ENCODE data around the gene PXK.
"Not testable (repeated sequence)": the region's sequence is repeated elsewhere in the genome, so short reads cannot be mapped to it uniquely, and the experiment has no call there.

Gene PXK

DNA sequence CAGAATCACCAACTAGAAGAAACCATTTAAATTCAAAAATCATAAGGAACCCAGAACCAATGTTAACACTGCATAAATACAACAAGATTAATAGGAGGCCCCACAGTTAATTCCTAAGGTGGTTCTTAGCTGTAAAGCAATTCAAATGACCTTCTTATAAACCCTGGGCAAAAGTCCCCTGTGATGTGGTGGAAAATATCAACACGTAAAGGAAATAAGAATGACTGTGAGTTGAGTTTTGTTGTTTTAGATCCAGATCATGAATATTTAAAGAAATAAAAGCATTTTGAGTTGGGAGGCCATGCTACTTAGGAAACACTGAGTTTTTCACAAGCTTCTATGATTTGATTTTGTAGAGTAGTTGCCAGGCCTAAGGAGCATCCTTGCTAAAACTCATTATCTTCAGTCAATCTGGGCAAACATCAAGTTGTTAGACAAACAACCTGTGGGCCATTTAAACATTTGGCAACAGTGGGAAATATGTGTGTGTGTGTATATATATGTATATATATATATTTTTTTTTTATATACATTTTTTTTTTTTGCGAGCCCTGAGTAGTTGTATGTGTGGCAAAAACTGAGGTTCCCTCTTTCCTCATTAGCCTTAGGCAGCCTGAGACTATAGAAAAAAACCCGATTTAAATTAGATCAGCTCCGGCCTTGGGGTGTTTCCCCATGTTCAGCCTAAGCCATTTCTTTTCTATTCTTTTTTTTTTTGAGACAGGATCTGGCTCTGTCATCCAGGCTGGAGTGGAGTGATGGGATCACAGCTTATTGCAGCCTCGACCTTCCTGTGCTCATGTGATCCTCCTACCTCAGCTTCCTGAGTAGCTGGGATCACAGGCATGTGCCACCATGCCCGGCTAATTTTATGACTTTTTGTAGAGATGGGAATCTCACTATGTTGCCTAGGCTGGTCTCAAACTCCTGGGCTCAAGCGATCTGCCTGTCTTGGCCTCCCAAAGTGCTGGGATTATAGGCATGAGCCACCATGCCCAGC is 8.0 kb upstream of the PXK start:
- no peak for DNase-seq

DNA sequence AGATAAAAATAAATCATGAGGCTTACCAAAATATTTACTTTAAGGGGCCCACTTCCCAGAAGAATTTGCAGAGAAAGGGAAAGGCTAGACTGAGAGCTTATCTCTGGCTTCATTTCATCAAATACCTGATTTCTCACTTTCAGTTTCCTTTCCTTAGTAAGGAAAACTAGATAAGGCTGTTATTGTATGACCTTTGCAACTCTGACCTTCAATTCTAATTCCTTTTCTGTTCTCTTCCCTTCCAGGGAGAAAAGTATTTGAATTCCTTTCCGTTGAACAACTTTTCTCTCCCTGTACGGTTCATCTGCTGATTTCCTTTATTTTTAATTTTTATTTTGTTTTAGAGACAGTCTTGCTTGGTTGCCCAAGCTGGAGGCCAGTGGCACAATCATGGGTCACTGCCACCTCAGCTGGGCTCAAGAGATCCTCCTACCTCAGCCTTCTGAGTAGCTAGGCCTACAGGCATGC is 7.1 kb upstream of the PXK start:
- DNase-seq, result no peak

DNA sequence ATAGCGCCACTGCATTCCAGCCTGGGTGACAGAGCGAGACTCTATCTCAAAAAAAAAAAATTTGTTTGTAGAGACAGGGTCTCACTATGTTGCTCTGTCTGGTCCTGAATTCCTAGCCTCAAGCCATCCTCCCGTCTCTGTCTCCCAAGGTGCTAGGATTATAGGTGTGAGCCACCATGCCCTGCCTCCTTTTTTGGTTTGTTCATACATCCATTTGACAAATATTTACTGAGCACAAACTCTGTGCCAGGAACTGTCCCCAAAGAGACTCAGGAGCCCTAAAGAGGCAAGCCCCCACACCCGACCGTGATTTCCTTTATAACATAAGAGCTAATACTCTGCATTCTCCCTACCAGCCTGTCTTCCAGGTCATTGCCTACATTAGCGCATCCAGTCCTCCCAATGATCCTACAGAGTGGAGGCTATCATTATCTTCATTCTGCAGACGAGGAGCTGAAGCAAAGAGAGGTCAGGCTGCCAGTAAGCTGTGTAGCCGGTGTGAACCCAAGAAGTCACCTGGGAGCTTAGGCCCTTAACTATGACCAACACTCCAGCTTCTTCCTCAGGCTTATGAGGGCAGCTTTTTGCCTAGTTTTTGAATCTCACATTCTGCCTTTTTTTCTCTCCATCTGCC is 6.3 kb upstream of the PXK start:
- DNase-seq, result no peak

DNA sequence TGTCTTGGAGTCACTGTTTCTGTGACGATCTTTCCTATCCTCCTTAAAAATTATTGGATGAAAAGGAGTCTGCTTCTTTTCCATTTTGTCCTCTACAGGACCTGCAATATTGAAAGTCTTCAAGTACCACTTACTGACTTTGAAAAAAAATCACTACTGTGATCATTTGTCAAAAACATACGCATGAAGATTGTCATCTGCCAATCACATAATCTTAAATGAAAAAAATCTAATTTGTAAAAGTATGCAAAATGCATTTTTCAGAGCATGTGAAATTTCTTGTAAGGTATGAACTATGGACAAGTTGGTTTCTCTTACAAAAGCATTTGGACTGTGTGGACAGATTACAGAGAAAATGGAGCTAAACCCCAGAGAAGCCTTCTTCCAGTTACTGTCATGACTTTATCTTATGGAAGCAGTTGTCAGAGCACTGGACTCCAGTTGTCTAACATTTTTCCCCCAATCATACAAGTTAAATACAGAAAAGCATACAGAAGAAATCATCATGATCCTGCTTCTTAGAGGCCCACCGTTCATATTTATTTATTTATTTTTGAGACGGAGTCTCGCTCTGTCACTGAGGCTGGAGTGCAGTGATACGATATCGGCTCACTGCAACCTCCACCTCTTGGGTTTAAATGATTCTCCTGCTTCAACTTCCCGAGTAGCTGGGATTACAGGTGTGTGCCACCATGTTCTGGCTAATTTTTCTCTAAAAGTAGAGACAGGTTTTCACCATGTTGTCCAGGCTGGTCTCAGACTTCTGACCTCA is 3.4 kb upstream of the PXK start:
- DNase-seq, result no peak

DNA sequence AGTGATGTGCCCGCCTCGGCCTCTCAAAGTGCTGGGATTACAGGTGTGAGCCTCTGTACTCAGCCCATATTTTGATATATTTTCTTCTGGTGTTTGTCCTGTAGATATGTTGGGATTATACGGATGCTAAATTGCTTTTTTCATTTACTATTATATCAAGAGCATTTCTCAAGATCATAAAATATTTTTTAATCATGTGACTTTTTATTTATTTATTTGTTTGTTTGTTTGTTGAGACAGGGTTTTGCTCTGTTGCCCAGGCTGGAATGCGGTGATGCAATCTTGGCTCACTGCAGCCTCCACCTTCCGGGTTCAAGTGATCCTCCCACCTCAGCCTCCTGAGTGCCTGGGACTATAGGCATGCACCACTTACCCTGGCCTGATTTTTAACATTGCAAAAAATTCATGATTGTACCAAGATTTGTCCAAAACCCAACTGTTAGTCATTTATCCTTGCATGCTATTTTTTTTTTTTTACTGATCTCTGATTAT is 2.7 kb upstream of the PXK start:
- DNase-seq, result no peak

DNA sequence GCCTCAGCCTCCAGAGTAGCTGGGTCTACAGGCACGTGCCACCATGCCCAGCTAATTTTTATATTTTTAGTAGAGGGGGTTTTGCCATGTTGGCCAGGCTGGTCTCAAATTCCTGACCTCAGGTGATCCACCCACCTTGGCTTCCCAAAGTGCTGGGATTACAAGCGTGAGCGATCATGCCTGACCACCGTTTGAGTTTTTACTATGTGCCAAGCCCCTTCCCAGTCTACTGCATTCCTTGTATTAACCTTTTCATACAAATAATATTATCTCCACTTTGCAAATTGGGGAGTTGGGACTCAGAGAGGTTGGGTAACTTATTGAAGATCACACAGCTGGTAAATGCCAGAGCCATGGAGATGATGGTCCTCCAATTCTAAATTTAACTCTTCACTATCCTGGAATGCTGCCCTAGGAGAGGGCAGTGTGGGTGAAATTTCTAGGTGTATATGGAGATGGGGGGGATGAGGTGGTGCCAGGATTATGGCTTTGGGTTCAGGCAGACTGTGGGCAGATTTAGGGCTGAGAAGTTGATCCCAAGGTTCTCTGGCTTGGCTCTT is 1.0 kb upstream of the PXK start:
- no peak for DNase-seq

DNA sequence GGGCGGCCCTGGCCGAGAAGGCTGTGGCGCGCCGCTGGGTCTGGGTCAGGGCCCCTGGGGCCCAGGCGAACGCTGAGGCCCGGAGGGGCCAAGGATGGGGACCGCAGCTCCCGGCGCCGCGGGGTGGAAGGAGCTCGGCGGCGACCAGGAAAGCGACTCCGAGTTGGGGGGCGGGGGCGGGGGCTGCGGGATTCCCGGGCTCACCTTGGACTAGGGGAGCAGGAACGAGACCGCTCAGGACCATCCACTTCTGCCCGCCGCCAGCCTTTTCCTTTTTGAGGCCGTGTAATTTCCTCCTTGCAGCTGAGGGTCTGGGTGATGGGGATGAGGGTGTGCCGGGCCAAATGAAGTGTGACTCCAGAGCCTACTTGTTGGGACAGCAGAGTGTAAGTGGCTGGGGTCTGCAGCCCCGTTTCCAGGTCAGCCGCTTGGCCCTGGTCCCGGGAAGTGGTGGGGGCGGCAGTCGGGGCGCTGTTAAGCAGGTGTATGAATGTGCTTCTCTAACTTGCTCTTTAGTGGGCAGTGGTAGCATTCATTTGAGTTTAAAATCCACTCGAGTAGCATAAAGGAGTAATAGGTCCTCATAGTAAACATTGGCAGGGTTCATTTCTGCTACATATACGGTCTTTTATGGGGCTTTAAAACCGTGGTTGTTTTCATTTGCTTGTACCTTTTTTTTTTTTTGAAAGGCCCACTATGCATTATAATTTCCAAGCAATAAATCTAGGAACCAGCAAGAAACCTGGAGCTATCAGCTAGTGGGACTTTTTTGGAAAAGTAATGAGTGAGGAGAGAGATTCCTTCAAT is 717 bp downstream of the PXK start:
- no peak for DNase-seq

DNA sequence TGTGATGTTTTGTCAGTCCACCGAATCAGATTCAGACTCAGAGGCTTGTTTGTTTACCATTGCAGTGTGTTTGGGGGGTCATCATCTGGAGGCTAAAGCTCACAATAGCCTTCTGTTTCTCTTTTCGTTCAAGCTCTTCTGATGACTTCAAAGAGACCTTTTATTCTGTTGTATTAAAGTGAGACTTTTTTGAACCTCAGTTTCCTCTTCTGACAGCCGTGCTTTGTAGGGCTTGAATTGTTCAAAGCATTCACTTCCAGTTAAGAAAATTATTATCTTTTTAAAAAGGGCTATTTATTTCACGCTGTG is 1.3 kb downstream of the PXK start:
- no peak for DNase-seq

DNA sequence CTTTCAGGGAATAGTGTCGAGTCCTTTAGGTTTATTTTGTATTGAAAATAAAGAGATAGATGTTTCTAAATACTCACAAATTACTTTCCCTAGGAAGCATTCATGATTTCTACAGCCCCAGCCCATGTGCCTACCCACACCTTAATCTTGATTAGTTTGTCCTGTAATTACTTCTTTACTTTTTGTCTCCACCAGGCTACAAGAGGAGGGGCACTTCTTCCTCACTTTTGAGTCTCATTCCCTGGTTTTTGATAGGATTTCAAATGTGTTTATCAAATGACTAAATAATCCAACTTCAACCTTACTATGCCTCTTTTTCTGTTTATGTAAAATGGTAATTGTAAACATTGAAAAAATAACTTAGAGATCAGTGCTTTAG is 1.8 kb downstream of the PXK start:
- DNase-seq, result no peak

DNA sequence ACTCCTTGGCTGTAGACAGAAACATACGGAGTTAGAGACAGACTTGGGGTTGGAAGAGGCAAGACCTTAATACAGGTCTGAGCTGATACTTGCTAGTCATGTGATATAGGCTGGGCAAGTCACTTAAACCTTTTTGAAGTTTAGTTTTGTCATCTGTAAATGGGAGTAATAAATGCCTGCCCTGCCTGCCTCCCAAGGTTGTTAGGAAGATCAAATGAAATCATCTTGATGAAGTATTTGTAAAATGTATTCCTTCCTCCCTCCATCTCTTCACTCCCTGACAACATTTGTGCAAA is 2.9 kb downstream of the PXK start:
- DNase-seq, result no peak

DNA sequence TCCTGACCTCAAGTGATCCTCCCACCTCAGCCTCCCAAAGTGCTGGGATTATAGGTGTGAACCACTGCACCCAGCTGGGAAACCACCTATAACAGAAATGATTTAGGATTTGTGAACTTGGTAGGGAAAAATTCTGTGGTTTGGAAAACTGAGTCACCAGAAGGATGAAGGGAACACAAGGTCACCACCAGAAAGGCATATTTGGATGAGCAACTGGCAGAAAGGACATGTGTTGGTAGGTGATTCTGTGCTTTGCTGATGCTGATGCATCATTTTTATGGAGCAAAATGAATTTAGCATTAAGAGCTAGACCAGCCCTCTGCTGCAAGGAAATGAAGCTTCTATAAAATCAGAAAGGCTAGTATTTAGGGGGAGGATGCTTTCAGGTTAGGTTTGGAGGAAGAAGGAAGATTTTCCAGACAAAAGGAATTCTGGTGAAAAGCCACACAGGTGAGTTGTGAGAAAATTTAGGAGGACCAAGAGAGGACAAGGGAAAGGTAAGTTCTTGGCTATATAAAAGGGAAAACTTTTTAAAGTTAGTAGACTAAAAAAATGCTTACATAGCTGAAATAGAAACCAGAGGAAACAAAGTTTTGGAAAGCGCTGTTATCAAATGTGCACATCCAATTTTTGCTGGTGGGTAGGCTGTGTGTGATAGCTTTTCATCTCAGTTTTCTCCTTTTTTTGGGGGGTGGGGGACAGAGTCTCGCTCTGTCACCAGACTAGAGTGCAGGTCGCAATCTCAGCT is 3.6 kb downstream of the PXK start:
- DNase-seq, result no peak

DNA sequence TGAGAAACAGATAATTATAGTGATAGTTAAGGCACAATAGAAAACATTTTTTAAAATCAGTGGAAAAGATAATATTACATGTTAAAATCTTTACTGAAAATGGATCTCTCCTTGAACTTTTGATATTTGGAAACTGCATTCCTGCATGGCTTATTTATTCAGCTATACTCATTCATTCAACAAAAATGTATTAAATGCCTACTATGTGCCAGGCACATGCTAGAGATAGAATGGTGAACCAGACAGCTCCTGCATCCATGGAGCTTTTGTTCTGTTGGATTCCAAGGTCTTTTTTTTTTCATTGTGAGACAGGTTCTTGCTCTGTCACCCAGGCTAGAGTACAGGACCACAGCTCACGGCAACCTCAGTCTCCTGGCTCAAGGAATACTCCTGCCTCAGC is 4.5 kb downstream of the PXK start:
- no peak for DNase-seq

DNA sequence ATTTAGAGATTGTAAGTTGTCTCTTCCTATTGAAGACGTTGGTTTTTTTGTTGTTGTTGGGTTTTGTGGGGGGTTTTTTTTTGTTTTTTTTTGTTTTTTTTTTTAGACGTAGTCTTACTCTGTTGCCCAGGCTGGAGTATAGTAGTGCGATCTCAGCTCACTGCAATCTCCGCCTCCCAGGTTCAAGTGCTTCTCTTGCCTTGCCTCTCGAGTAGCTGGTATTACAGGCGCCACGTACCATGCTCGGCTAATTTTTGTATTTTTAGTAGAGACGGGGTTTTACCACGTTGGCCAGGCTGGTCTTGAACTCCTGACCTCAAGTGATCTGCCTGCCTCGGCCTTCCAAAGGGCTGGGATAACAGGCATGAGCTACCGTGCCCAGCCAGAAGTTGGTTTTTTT is 6.5 kb downstream of the PXK start:
- DNase-seq, result not testable (repeated sequence)

DNA sequence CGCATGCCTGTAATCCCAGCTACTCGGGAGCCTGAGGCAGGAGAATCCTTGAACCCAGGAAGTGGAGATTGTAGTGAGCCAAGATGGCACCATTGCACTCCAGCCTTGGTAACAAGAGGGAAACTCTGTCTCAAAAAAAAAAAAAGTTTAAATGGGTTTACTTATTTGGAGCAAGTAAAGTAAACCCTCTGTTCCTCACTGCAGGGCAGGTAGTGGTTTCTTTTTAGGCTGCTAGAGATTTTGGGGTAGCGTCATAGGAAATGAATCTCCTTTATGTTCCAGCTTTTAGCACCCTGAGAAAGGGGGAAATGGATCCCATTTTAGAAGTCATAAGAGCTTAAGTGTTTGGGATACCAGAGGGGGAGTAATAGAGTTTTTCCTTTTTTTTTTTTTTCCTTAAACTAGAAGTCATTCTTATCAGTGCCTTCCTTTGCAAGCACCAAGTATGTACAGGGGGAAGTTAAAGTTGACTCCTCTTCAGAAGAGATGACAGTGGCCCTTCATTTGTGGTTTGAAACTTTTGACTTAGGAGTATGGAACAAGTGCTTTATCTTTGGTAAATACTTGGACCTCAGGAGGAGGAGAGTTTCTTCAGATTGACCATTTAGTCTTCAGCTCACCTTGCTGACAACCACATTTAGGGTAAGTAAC is 8.0 kb downstream of the PXK start:
- DNase-seq, result no peak

DNA sequence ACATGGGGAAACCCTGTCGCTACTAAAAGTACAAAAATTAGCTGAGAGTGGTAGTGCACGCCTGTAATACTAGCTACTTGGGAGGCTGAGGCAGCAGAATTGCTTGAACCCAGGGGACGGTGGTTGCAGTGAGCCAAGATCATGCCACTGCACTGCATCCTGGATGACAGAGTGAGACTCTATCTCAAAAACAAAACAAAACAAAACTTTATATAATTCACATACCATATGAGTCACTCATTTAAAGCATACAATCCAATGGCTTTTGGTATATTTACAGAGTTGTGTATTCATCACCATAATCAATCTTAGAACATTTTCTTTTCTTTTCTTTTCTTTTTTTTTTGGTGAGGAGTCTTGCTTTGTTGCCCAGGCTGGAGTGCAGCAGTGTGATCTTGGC is 8.7 kb downstream of the PXK start:
- no peak for DNase-seq

DNA sequence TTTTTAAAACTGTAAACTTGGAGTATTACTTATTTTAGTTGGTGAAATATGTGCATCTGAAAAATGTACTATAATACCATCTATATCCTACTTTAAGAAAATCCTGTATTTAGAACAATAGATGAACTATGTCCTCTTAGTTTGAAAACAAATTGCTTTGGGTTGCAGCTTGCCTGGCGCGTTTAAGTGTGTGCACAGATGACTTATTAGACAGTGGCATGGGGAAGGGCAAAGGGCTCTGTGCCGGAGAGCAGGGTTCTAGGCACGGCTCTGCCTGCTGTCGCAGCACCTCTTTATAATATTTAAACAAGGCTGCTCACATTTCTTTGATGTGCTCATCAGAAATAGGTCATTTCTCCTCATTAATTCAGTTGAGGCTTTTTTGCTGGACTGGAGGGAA is 10.0 kb downstream of the PXK start:
- DNase-seq, result no peak

DNA sequence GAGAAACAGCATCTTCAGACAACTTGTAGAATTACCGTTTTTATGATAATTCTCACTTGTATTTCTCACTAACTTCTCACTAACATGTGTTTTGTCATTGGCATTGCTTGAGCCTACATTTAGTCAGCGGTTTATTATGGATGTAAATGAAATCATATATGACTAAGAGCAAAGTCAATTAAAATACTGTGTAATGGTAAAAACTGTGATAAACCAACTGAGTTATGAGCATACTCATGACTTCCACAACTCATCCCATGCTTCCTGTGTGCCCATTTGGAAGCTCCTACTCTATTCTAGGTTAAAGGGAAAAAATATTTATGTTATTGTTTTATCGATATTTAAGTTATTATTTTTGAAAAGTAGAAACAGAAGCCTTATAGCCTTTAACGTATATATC is 12.8 kb downstream of the PXK start:
- no peak for DNase-seq

DNA sequence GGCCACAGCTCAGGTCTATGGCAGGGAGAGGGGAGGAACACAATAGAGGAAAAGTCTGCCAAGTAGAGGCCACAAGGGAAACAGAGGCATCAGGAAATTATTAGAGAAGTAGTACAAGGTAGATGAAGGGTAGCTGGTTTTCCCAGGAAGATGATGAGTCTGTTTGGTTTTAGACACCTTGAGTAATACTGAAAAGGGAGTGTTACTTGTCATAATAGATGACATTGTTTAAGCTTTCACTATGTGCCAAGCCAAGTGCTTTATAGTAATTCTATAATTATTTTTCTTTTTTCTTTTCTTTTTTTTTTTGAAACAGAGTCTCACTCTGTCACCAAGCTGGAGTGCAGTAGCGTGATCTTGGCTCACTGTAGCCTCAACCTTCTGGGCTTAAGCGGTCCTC is 13.7 kb downstream of the PXK start:
- no peak for DNase-seq

DNA sequence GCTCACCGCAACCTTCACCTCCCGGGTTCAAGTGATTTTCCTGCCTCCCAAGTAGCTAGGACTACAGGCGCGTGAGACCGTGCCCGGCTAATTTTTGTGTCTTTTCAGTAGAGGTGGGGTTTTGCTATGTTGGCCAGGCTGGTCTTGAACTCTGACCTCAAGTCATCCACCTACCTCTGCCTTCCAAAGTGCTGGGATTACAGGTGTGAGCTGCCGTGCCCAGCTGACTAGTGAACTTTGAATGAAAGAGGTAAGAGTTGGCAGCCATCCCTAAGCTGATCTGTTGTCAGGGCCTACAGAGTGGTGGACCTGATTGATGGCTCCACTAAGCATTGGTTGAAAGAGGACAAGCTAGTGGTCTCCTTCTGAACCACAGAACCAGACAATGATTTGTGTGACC is 15.3 kb downstream of the PXK start:
- no peak for DNase-seq

DNA sequence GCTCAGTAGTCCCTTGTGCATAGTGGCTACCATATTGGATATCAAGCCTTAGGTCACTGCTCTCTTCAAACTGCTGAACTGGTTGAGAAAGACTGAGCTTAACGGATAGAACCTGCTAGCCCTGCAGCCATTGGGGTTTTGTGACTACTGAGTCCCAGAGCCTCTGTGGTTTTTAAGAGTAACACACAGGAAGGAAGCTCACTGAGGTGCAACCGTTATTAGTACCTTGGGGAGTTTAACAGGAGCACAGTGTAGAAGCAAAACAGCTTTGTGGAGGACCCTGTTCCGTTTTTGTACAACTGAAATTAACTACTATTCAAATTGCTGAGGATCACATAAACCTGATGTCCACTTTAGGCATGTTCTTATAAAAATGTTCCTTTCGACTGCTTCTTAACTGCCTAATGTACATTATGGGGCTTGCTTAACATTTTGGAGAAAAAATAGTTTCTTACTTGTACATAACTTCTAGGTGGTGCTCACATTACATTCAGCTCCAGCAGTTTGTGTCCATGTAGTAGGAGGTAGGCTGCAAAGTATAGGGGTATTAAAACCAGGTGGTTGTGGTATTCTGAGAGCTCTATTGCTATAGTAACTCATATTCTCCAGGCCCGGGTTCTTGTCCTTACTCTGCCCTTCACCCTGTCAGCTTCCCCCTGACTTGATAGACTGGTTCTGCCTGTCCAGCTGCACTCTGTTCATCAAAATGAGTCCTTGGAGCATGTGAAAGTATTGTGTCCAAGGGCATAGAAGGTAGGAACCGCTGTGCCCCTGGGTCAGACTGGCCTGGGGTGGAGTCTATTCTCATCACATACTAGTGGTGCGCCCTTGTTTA is 17.3 kb downstream of the PXK start:
- no peak for DNase-seq

All from activated naive CD4-positive, alpha-beta T cell (primary cell).